Measurements from ENCODE around the gene B3GNT8.

The B3GNT8 gene

DNA sequence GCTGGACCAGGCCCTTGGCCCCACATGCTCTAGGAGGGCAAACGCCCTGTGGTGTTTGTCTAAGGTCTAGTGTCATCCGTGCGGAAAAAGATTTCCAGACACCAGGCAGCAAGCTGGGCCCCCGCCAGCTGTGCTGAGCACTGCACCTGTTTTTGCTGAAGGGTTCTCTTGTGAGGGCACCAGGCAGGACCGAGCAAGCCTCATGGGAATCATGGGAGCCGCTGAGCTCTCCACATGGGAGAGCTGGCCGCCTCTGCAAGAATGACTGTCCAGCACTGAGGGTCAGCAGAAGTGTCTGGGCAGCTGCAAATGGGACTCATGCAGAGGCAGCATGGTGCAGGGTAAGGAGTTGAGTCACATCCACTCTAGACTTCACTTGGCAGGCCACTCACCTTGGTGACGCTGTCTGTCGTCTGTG lies 12.0 kb downstream of the B3GNT8 start:
- H3K4me3 ChIP-seq (ENCODE audit: control insufficient read depth, low read depth, low read length), result no peak overlapping the region
- DNase-seq (ENCODE audit: low read depth), result no peak
- TF ChIP-seq, protein P1, sequence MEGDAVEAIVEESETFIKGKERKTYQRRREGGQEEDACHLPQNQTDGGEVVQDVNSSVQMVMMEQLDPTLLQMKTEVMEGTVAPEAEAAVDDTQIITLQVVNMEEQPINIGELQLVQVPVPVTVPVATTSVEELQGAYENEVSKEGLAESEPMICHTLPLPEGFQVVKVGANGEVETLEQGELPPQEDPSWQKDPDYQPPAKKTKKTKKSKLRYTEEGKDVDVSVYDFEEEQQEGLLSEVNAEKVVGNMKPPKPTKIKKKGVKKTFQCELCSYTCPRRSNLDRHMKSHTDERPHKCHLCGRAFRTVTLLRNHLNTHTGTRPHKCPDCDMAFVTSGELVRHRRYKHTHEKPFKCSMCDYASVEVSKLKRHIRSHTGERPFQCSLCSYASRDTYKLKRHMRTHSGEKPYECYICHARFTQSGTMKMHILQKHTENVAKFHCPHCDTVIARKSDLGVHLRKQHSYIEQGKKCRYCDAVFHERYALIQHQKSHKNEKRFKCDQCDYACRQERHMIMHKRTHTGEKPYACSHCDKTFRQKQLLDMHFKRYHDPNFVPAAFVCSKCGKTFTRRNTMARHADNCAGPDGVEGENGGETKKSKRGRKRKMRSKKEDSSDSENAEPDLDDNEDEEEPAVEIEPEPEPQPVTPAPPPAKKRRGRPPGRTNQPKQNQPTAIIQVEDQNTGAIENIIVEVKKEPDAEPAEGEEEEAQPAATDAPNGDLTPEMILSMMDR (conservative IDR thresholded peaks at IDR 0.05; ENCODE audit: control insufficient read depth, insufficient read depth, low read depth, low read length), result no peak

DNA sequence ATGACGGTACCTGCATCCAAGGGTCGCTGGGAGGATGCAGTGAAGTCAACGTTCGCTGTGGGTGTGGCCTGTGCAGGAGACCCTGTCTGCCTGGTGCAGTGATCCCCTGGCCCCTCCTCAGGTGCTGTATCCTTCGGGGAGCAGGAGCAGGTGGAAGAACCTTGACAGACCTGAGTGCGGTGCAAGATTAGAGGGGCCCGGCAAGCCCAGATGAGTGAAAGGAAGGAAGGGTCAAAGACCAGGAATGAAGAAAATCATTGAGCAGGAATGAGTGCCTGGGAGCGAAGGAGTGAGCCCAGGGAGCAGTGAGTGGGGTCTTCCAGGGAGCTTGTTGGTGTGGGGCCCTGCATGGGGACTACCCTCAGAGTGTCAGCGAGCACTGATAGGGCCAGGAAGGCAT lies 12.7 kb downstream of the B3GNT8 start:
- no peak overlapping the region for H3K4me3 ChIP-seq (ENCODE audit: control insufficient read depth, low read depth, low read length)
- no peak for DNase-seq (ENCODE audit: low read depth)
- TF ChIP-seq, protein P1 (conservative IDR thresholded peaks at IDR 0.05; ENCODE audit: control insufficient read depth, insufficient read depth, low read depth, low read length), result no peak

DNA sequence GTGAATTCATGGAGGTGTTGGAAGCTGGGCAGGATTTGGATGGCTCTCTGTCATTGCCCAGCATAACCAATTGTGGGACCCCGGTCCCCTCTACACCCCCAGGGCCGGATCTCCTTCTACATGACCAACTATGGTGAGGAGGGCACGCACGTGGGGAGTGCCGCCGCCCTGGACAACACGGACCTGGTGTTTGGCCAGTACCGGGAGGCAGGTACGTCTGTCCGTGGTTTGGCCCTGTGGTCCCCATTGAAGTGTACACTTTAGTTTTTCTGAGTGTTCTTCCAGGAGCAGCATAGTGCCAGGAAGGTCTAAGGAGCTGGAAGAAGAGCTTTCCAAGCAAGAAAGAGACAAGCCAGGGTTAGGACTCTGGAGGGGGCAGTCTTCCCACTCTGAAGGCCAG lies 13.2 kb downstream of the B3GNT8 start:
- TF ChIP-seq, protein P1 (conservative IDR thresholded peaks at IDR 0.05; ENCODE audit: control insufficient read depth, insufficient read depth, low read depth, low read length), result no peak
- H3K4me3 ChIP-seq (ENCODE audit: control insufficient read depth, low read depth, low read length), result no peak overlapping the region
- no peak for DNase-seq (ENCODE audit: low read depth)

DNA sequence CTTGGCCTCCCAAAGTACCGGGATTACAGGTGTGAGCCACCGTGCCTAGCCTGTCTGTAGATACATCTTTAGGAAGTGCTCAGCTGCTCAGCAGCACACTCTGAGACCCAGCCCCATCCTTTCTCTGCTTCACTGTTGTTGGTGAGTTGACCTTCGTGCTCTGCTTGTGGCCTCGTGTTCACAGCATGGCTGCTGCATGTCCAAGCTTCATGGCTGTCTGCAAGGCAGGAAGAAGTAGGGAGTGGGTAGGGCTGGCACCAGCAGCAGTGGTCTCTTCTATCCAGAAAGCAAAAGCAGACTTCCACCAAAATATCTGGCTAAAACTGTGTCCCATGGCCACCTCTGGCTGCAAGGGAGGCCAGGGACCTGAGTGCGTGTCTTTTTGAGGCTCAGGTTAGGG lies 14.2 kb downstream of the B3GNT8 start:
- TF ChIP-seq, protein P1 (conservative IDR thresholded peaks at IDR 0.05; ENCODE audit: control insufficient read depth, insufficient read depth, low read depth, low read length), result no peak
- no peak for DNase-seq (ENCODE audit: low read depth)

DNA sequence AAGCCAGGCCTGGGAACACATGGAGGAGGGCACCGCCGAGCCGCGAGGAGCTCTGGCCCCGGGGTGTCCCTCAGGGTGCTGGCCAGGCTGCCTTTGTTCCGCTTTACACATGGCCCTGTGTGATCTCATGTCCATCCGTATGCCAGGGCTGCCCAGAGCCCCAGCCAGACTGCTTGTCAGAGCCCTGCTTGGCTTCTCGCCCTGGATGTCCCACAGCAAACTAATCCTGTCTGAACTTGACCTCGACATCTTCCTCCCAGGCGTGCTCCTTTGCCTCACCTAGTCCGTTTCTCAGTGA lies 15.3 kb downstream of the B3GNT8 start:
- H3K4me3 ChIP-seq (ENCODE audit: control insufficient read depth, low read depth, low read length), result no peak overlapping the region
- DNase-seq (ENCODE audit: low read depth), result no peak
- TF ChIP-seq, protein P1 (conservative IDR thresholded peaks at IDR 0.05; ENCODE audit: control insufficient read depth, insufficient read depth, low read depth, low read length), result no peak

More for the DNA sequence above, 14.2 kb downstream of the B3GNT8 start:
- H3K4me3 ChIP-seq (ENCODE audit: control insufficient read depth, low read depth, low read length), result no peak overlapping the region

DNA sequence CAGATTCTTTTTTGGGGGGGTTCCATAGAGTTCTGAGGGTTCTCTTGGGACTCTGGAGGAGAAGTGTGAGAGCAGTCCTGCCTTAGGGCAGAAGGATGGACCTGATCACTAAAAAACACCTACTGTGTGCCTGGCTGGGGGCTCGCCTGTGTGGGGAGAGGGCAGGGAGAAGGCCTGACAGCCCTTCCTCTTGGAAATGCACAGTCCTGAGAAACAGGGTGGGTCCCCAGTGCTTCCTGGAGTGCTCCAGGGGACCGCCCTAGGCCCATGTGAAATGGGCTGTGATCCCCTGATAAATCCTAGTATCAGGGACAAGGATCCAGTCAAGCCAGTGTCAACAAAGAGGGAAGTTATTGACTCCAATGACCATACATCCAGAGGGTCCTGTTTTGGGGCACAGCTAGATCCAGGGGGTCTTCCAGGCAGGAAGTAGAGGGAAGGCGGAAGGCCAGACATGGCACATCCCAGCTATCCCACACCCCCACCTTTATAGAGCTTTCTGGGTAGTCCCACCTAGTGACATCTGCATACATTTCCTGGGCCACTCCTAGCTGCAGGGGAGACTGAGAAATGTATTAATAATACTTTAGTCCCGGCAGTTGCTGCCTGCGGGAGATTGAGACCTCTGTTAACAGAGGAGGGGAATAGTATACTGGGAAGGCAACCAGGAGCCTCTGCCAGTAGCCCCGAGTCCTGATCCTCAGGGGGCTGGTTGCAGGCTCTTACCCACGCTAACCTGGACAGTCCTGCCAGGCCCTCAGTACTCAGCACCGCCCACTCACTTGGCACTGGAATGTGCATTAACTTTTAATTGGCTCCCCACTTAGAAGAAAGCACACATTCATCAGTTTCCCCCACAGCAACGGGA lies 15.8 kb downstream of the B3GNT8 start:
- H3K4me3 ChIP-seq (ENCODE audit: control insufficient read depth, low read depth, low read length), result no peak overlapping the region
- TF ChIP-seq, protein P1 (conservative IDR thresholded peaks at IDR 0.05; ENCODE audit: control insufficient read depth, insufficient read depth, low read depth, low read length), result no peak
- no peak for DNase-seq (ENCODE audit: low read depth)
